Suprapubic skin (tissue), 3 donors: Measurements from ENCODE around the gene THRB.

Source experiments
- CTCF ChIP-seq, 2 donors: fragments of 200-600 bp in 1 of 2; fragments of 450-650 bp in 1 of 2; sonication (generic) in 1 of 2; IDR thresholded peaks; one replicate each; pipeline ENCODE4 v1.5.1; 2016 to 2019; ENCODE audit warnings: antibody characterized with exemption in 2 of 2, mild to moderate bottlenecking in 1 of 2, moderate library complexity in 1 of 2
- POLR2A ChIP-seq, 2 donors: fragments of 450-650 bp; IDR thresholded peaks; one replicate each; pipeline ENCODE4 v1.6.1; 2017; ENCODE audit warnings: antibody characterized with exemption in 2 of 2, mild to moderate bottlenecking in 2 of 2, moderate library complexity in 2 of 2

- TF ChIP-seq CTCF (IDR thresholded peaks at IDR 0.05) = no peak
- TF ChIP-seq POLR2A (IDR thresholded peaks at IDR 0.05) = no peak
Observed at GRCh38 chr3:24278543-24278942, 216.1 kb downstream of the THRB start.
